ENCODE data around the gene REX1BD. TPM values are rescaled to one million over a fixed set of nuclear protein-coding genes. Genes with fewer than 3 reads are reported as not detected.

REX1BD gene
- total RNA-seq, 1 donor: 48.7 TPM

DNA sequence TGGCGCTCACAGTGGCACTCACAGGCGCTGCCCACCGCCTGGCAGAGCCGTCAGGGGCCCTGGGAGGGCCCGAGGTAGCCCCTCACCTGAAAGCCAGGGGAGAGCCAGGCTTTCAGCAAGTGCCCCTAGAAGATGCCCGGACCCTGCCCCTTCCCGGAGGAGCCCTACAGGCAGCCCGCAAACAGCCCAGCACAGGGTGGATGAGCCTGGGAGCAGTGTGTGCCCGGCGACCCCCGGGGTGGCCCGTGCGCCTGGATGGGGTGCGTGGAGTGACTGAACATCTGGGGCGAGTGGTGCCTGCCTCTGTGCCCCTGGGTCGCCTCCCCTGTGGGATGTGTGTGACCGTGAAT, 16.6 kb downstream of the REX1BD start:
- H3K4me3 ChIP-seq (ENCODE audit: low read length): no peak overlapping the region
- no peaks in the 10 kb centered on the region for H3K9me3 ChIP-seq (ENCODE audit: low read depth, low read length)
- peaks cover 7% of the 10 kb centered on the region for H3K4me1 ChIP-seq (ENCODE audit: insufficient read depth, low read length)
- H3K27me3 ChIP-seq (ENCODE audit: insufficient read depth, low read length): peaks cover 69% of the 10 kb centered on the region

DNA sequence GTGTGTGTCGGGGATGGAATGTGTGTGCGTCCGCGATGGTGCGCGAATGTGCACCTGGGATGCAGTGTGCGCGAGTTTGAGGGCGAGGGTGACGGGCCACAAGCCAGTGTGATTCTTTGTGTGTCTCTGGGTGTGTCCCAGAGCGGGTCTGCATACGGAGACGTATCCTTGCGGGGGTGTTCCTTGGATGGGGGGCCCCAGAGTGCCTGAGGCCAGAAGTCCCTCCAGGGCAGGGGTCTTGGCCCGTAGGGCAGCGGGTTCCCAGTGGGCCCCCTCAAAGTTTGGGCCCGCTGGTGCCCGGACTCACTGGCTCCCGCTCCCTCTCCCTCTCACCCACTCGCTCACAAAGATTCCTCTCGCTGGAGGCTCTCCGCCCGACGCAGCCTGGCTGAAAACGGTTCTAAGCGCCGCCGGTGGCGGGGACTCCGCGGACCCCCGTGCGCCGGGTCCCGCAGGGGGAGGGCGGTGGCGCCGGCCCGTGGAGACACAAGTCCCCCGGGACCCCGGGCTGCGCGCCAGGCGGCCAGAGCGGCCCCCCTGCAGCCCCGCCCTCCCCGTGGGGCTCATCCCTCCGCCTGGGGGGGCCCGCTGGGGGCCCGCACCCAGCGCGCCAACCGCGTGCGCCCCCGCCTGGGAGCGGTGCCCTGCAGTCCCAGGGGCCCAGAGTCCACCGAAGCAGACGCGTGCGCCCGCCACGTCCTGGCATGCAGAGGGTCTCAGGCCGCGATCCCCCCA, 17.1 kb downstream of the REX1BD start:
- H3K4me1 ChIP-seq (ENCODE audit: insufficient read depth, low read length): peaks cover 7% of the 10 kb centered on the region
- H3K27me3 ChIP-seq (ENCODE audit: insufficient read depth, low read length): peaks cover 73% of the 10 kb centered on the region
- no peaks in the 10 kb centered on the region for H3K9me3 ChIP-seq (ENCODE audit: low read depth, low read length)
- H3K4me3 ChIP-seq (ENCODE audit: low read length): no peak overlapping the region

DNA sequence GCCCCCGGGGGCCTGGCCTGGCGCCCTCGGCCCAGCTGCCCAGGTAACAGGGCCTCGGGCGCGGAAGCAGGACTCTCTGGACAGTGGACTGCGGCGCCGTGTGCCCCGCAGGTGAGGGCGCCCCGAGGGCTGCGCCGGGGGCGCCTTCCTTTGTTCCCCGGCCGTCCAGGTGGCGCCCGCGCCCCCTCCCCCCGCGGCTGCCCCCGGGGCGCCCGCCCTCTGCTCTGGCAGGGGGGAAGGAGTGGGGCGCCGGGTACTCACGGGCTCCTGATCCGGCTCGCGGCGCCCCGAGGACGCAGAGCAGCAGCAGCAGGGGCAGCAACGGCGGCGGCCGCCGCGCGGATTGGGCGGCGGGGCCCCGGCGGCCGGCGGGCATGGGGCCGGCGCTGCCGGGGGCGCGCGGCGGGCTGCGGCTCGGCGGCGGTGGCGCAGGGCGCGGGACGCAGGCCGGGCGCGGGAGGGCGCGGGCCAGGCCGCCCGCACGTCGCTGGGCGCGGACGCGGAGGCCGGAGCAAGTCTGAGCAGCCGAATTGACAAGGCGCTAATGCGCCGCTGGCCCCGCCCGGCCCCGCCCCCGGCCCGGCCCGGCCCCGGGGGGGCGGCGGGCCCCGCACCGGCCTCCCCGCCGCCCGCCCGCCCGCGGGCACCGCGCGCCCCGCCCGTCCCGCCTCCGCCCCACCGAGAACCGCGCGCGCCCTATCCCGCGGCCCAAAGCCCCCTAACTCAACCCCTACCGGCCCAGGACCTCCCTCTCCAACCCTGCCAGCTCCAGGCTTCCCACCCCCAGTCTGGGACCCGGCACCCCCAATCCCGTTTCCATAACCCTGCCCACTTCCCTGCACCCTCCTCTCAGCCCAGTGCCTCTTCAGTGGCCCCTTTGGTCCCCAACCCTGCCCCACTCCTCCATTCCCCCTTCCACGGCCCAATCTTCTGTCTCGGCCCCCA, 18.0 kb downstream of the REX1BD start, which contains the start of gene CRLF1:
Gene CRLF1 (minus strand): TSS at position 519 of the 945 bp plus-strand sequence. CDS start 143 bp downstream, at position 376.
- Histone ChIP-seq H3K4me1 (ENCODE audit: insufficient read depth, low read length) (peaks cover 7% of the 10 kb centered on the region), H3K4me3 (ENCODE audit: low read length) (no peak within 1 kb of the TSS), H3K27me3 (ENCODE audit: insufficient read depth, low read length) (peaks cover 78% of the 10 kb centered on the region), H3K9me3 (ENCODE audit: low read depth, low read length) (no peaks in the 10 kb centered on the region)

DNA sequence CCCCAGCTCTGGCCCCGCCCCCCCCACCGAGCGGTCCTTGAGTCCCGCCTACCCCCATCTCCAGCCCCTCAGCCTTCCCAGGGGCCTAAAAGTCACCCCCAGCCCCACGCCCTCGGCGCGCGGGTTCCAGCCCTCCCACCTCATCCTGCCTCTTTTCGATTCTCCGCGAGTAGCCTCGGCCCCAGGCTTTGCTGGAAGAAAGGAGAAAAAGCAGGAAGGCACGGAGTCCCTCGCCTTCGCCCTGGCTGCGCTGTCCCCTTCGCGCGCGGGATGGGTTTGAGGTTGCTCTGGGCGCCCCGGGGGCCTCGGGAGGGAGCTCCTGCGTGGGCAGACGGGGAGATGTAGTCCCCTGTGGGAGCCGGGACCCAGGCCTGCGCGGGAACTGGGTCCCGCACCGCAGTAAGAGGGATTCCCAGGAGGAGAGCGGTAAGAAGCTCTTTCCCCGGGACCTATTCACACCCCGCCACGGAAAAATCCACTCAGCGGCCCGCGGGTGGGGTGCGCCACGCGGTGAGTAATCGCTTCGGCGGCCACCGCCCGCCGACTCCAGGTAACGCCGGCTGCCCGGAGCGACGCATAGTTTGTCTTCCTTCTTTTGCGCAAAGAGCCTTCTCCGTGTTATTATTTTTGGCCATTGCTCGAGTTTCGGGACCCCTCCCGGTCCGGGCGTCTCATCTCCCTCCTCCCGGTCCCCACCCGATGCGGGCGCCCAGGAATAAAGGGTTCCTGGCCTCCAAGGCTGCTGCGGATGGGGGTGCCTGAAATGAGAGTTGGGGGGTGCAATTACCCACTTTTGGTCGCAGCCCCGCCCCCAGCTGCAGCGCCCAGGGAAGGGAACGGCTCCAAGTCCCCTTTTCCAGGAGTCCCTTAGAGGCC, 18.9 kb downstream of the REX1BD start:
- peaks cover 15% of the 10 kb centered on the region for H3K4me1 ChIP-seq (ENCODE audit: insufficient read depth, low read length)
- no peaks in the 10 kb centered on the region for H3K9me3 ChIP-seq (ENCODE audit: low read depth, low read length)
- no peak overlapping the region for H3K4me3 ChIP-seq (ENCODE audit: low read length)
- H3K27me3 ChIP-seq (ENCODE audit: insufficient read depth, low read length): peaks cover 78% of the 10 kb centered on the region

DNA sequence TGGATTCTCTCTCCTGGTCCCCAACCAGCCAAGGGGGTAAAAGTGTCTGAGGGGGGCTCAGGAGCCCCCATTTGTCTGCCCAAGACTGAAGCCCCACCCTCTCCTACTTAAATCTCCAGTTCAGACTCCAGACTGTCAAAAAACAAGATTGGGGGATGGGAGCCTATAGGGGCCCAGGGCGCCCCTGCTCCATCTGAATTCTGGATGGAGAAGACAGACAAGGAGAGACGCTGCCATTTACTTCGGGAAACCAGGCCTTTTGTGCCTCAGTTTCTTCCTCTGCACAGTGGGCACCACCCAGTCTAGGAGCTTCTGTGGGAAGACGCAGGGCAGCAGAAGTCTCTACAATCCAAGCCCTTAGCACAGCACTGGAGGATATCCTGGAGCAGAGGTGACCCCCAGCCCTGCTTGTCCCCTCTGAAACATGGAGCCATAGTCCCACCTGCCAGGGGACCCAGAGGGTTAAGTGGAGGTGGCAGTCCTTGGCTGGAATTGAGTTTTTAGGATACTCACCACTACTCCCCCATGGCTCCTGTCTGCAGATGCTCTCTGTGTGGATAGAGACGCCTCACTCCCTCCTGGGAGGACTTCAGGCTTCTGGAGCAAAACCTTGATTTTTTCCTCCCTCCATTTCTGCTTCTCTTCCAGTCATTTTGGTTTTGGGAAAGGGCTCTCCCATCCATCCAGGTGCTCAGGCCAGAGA, 19.7 kb downstream of the REX1BD start:
- H3K9me3 ChIP-seq (ENCODE audit: low read depth, low read length): no peaks in the 10 kb centered on the region
- no peak overlapping the region for H3K4me3 ChIP-seq (ENCODE audit: low read length)
- H3K27me3 ChIP-seq (ENCODE audit: insufficient read depth, low read length): peaks cover 74% of the 10 kb centered on the region
- peaks cover 16% of the 10 kb centered on the region for H3K4me1 ChIP-seq (ENCODE audit: insufficient read depth, low read length)

DNA sequence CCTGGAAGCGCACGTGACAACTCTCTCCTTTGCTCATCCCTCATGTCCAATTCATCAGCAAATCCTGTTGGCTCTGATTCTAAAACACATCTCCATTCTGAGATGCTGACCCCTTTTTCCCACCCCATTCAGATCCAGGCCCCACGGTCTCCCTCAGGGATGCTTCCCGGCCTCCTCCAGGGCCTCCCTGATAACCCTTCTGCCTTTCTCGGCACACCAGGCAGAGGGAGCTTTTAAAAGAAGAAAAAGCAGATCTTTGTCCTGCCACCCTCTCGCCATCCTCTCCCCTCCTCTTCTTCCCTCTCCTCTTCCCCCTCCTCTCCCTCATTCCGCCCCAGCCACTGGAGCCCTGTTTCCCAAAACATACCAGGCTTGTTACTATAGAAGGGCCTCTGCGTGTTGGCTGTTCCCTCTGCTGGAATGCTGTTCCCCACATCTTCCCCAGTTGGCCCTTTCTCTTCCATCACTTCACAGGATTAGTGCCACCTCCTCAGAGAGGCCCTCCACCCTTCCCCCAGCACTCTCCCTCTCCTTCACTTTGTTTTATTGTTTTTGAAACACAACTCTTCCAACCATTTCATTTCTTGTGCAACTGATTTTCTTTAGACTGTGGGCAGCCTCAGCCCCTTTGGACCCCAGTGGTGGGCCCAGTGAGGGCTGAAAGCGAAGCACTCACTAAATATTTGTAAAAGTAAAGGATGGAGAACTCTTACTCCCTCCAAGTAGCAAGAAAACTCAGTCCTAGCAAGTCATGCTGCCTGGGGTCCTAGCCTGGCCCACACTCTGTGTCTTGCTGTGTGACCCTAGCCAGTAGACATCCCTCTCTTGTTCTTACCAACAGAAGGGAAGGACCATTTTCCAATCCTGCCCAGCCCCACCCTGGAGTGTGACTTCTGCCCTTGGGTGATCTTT, 20.5 kb downstream of the REX1BD start:
- H3K9me3 ChIP-seq (ENCODE audit: low read depth, low read length): no peaks in the 10 kb centered on the region
- H3K4me3 ChIP-seq (ENCODE audit: low read length): no peak overlapping the region
- peaks cover 16% of the 10 kb centered on the region for H3K4me1 ChIP-seq (ENCODE audit: insufficient read depth, low read length)
- H3K27me3 ChIP-seq (ENCODE audit: insufficient read depth, low read length): peaks cover 74% of the 10 kb centered on the region

DNA sequence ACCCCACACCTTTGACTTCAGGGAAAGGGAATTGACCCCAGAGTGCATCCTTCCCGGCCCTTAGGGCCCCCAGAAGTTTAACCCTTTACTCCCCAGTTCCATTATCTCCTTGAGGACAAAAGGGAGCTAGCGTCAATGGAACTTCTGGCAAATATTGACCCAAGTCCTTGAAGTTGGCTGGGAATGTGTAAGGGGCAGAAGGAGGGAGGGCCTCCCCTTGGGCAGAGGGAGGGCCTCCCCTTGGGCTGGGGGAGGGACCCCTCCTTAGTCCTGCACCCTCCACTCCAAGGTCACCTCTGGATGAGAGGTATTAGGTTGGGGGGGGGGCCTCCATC, 21.1 kb downstream of the REX1BD start:
- Histone ChIP-seq H3K9me3 (ENCODE audit: low read depth, low read length) (no peaks in the 10 kb centered on the region), H3K4me1 (ENCODE audit: insufficient read depth, low read length) (peaks cover 16% of the 10 kb centered on the region), H3K4me3 (ENCODE audit: low read length) (no peak overlapping the region), H3K27me3 (ENCODE audit: insufficient read depth, low read length) (peaks cover 74% of the 10 kb centered on the region)

DNA sequence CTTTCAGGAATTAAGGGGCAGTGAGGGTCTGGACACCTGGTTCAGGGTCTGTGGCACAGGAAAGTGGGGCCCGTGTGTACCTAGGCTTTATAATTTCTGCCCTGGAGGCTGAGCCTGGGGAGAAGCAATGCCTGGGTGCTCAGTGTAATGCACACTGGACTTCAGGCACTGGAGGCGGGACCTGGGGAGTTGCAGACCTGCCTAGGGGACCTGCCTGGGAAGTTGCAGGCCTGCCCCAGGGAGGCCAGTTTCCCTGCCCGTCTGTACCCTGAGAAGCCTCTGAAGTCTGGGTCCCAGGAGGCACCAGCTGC, 21.6 kb downstream of the REX1BD start:
- H3K9me3 ChIP-seq (ENCODE audit: low read depth, low read length): no peaks in the 10 kb centered on the region
- H3K4me3 ChIP-seq (ENCODE audit: low read length): no peak overlapping the region
- H3K27me3 ChIP-seq (ENCODE audit: insufficient read depth, low read length): peaks cover 72% of the 10 kb centered on the region
- H3K4me1 ChIP-seq (ENCODE audit: insufficient read depth, low read length): peaks cover 16% of the 10 kb centered on the region

DNA sequence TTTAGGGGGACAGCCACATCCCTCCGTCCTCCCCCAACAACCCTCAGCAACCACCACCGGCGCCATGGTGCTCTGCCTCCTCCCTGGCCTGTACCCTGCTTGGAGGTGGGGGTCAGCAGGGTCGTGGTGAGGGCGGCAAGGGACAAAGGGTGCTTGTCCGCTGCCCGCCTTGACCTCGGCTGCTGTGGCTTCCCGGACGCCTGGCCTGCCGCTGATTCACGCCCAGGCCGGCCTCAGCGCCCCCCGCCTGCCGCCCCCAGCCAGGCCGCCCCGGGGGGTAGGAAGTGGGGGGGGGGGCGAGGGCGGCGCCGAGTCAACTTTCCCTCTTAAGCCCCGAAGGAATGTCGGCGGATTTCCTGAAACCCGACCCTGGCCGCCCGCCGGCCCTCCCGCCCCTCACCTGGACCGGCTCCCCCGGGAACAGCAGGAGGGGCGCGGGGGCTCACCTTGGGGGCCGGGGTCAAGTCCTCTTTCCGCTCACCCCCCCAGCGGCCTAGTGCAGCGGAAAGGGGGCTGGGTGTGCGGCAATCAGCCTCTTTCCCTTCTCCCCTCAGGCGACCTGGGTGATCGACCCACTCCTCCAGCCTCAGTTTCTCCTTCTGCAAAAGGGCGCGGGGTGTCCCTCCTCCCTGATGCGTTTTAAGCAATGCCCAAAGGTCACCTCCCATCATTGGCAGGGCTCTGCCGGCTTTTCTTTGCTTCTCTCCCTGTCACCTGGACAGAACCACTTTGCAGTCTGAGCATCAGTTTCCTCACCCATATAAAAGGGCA, 22.1 kb downstream of the REX1BD start:
- Histone ChIP-seq H3K4me3 (ENCODE audit: low read length) (no peak overlapping the region), H3K27me3 (ENCODE audit: insufficient read depth, low read length) (peaks cover 69% of the 10 kb centered on the region)

DNA sequence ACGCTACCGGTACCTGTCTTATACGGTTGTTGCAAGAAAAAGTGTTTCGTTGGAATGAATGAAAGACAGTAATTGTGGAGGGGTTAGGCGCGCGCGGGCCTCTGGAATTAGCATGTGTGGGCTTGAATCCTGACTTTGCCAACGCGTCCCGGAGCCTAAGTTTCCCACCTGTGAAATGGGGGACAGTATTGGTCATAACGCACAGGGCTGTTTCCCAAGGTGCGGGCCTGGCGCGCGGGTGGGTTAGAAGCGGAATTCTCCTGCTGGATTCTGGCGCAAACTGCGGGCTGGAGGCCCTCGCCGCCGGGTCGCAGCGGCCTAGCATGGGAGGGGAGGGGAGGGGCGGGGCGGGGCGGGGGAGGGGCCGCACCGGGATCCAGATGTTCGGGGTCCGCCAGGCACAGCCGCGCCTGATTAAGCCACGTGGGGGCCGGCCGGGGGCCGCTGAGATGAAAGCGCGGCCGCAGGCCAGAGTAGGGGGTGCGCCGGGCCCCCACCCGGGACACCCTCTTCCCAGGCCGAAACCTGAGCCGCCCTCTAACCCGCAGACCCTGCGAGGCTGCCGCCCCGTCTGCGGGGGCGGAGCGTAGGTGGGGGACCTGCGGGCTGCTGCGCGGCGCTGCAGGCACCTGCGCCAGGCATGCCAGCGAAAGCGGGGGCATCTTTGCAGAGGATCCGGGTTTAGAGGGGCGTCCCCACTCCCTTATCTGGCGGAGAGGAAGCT, 22.9 kb downstream of the REX1BD start:
- peaks cover 16% of the 10 kb centered on the region for H3K4me1 ChIP-seq (ENCODE audit: insufficient read depth, low read length)
- no peaks in the 10 kb centered on the region for H3K9me3 ChIP-seq (ENCODE audit: low read depth, low read length)
- H3K27me3 ChIP-seq (ENCODE audit: insufficient read depth, low read length): peaks cover 72% of the 10 kb centered on the region
- H3K4me3 ChIP-seq (ENCODE audit: low read length): no peak overlapping the region

More for the DNA sequence above, 22.1 kb downstream of the REX1BD start:
- Histone ChIP-seq H3K9me3 (ENCODE audit: low read depth, low read length) (no peaks in the 10 kb centered on the region), H3K4me1 (ENCODE audit: insufficient read depth, low read length) (peaks cover 16% of the 10 kb centered on the region)

DNA sequence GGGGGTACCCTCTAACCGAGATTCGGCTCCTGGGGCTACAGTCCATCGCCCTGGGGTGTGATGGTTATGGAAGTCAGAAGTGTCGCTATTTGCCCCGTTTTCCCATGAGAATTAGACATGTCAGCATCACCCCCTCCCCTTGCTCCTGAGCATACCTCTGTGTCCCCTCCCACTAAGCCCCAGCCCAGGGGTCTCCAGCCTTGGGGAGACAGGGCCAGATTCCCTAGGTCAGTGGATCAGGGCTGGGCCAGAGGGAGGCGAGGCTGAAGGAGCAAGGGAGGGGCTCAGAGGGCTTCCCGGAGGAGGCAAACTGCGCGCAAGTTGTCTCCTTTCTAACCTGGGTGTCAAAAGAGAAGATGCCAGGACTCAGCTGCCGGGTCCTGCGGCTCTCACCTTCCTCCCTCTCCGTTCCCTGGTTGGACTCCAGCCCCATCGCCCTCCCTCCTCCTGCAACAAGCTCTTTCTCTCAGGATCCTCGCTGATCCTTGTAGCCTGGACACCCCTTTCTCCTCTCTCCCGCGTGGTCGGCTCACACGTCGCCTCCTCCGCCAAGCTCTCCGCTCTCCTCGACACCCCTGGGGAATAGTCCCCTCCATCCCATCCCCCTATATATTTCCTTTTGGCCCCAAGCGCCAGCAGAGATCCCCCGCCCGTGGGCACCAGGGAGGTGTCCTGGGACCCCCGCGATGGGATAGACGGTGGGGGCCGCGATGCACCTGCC, 23.6 kb downstream of the REX1BD start:
- H3K9me3 ChIP-seq (ENCODE audit: low read depth, low read length): no peaks in the 10 kb centered on the region
- no peak overlapping the region for H3K4me3 ChIP-seq (ENCODE audit: low read length)
- peaks cover 72% of the 10 kb centered on the region for H3K27me3 ChIP-seq (ENCODE audit: insufficient read depth, low read length)
- peaks cover 16% of the 10 kb centered on the region for H3K4me1 ChIP-seq (ENCODE audit: insufficient read depth, low read length)
